IMR-90 (cell line): ENCODE measurements around the gene NWD2. TPM values are rescaled to one million over a fixed set of nuclear protein-coding genes. Genes with fewer than 3 reads are reported as not detected.

ENCODE experiments used
- ATAC-seq: fragments of 200-7000 bp; cut with Tn5 transposase; 2 replicates; pipeline ENCODE4 v1.9.1; 2020; ENCODE audit warnings: low read depth, mild to moderate bottlenecking, moderate library complexity
- BruUV-seq: library from RNA; stranded (reverse); fragments of 400-500 nt; replicated peaks from 2 replicates; lab custom pipeline; 2021; lab: Mats Ljungman, UMichigan
- CTCF ChIA-PET: fragments of 300-600 bp; formaldehyde crosslinking; extraction: SDS; loops from one replicate; lab custom pipeline; 2021; ENCODE audit warnings: antibody characterized with exemption; lab: Yijun Ruan, JAX
- POLR2A ChIA-PET: fragments of 300-600 bp; sonication (Branson Sonifier 250); formaldehyde crosslinking; loops from one replicate; lab custom pipeline; 2022; ENCODE audit warnings: antibody characterized with exemption; ENCODE audit not compliant: unreplicated experiment; lab: Charles Lee
- DNase-seq: peaks from one replicate; pipeline ENCODE4 v3.0.0; 2013
- H2AFZ ChIP-seq: replicated peaks from 2 replicates; pipeline ENCODE3; 2013; ENCODE audit warnings: low read length, mild to moderate bottlenecking; ENCODE audit not compliant: poor library complexity
- H2AK5ac ChIP-seq: 2 replicates; pipeline ENCODE4 v1.6.1; 2013; ENCODE audit warnings: low read depth, low read length, inconsistent platforms
- H2AK9ac ChIP-seq: replicated peaks from 2 replicates; pipeline ENCODE3; 2013; ENCODE audit warnings: mild to moderate bottlenecking, low read depth, low read length, moderate library complexity; ENCODE audit not compliant: poor library complexity
- H2BK120ac ChIP-seq: 2 replicates; pipeline ENCODE4 v1.6.1; 2013; ENCODE audit warnings: low read depth, low read length, inconsistent platforms
- H2BK15ac ChIP-seq: 3 replicates; pipeline ENCODE4 v1.6.1; 2013; ENCODE audit warnings: low read depth, low read length, inconsistent platforms
- H2BK20ac ChIP-seq: 2 replicates; pipeline ENCODE4 v1.6.1; 2013; ENCODE audit warnings: low read depth, mild to moderate bottlenecking, inconsistent platforms, low read length, moderate library complexity
- H2BK5ac ChIP-seq: 2 replicates; pipeline ENCODE4 v1.6.1; 2013; ENCODE audit warnings: mild to moderate bottlenecking, low read depth, low read length, inconsistent platforms; ENCODE audit not compliant: poor library complexity, severe bottlenecking
- H3K14ac ChIP-seq: replicated peaks from 2 replicates; pipeline ENCODE4 v1.6.1; 2013; ENCODE audit warnings: low read depth, low read length, inconsistent platforms
- H3K18ac ChIP-seq: 2 replicates; pipeline ENCODE4 v1.6.1; 2013; ENCODE audit warnings: low read depth, low read length, control low read depth
- H3K23ac ChIP-seq: 2 replicates; pipeline ENCODE4 v1.6.1; 2013; ENCODE audit warnings: low read depth, low read length, inconsistent platforms
- H3K27ac ChIP-seq: 2 replicates; pipeline ENCODE4 v1.5.1; 2013; ENCODE audit warnings: mild to moderate bottlenecking, control low read depth, low read length; ENCODE audit not compliant: insufficient read depth
- H3K27me3 ChIP-seq: 2 replicates; pipeline ENCODE4 v1.6.1; 2013; ENCODE audit warnings: low read length; ENCODE audit not compliant: control insufficient read depth, insufficient read depth
- H3K36me3 ChIP-seq: 2 replicates; pipeline ENCODE4 v1.6.1; 2013; ENCODE audit warnings: low read length, mixed read lengths; ENCODE audit not compliant: control insufficient read depth, insufficient read depth
- H3K4ac ChIP-seq: 2 replicates; pipeline ENCODE4 v1.6.1; 2013; ENCODE audit warnings: low read depth, low read length, inconsistent platforms
- H3K4me1 ChIP-seq: 2 replicates; pipeline ENCODE4 v1.6.1; 2013; ENCODE audit warnings: low read length, mixed read lengths; ENCODE audit not compliant: control insufficient read depth, insufficient read depth
- H3K4me2 ChIP-seq: 2 replicates; pipeline ENCODE4 v1.6.1; 2013; ENCODE audit warnings: low read depth, mild to moderate bottlenecking, control low read depth, low read length, moderate library complexity
- H3K4me3 ChIP-seq: 2 replicates; pipeline ENCODE4 v1.5.1; 2013; ENCODE audit warnings: low read depth, mild to moderate bottlenecking, control low read depth, low read length, moderate library complexity; ENCODE audit not compliant: insufficient read depth
- H3K56ac ChIP-seq: 2 replicates; pipeline ENCODE4 v1.6.1; 2013; ENCODE audit warnings: low read length, inconsistent platforms; ENCODE audit not compliant: insufficient read depth; ENCODE audit errors: extremely low read depth
- H3K79me1 ChIP-seq, 2 experiments: 2 replicates each; pipeline ENCODE4 v1.6.1; 2013; ENCODE audit warnings: low read length in 2 of 2, inconsistent platforms in 1 of 2, low read depth in 1 of 2
- H3K9ac ChIP-seq: 2 replicates; pipeline ENCODE4 v1.6.1; 2013; ENCODE audit warnings: low read depth, low read length, control low read depth
- H3K9me1 ChIP-seq: 2 replicates; pipeline ENCODE4 v1.6.1; 2013; ENCODE audit warnings: low read length, inconsistent platforms; ENCODE audit not compliant: insufficient read depth
- H3K9me3 ChIP-seq: 2 replicates; pipeline ENCODE4 v1.6.1; 2013; ENCODE audit warnings: low read length; ENCODE audit not compliant: control insufficient read depth, insufficient read depth
- H4K20me1 ChIP-seq: 2 replicates; pipeline ENCODE4 v1.6.1; 2013; ENCODE audit warnings: low read length, inconsistent platforms; ENCODE audit not compliant: insufficient read depth
- H4K5ac ChIP-seq: 2 replicates; pipeline ENCODE4 v1.6.1; 2013; ENCODE audit warnings: mild to moderate bottlenecking, low read depth, low read length, control low read depth
- H4K8ac ChIP-seq, 2 experiments: 2 replicates each; pipeline ENCODE4 v1.6.1; 2013; ENCODE audit warnings: low read depth in 2 of 2, low read length in 2 of 2, control low read depth in 1 of 2, inconsistent platforms in 1 of 2
- H4K91ac ChIP-seq: 2 replicates; pipeline ENCODE4 v1.6.1; 2013; ENCODE audit warnings: low read depth, low read length, inconsistent platforms; ENCODE audit not compliant: insufficient read depth
- RAD21 ChIP-seq: IDR thresholded peaks from 2 replicates; pipeline ENCODE4 v1.6.1; 2012; ENCODE audit warnings: low read length, improper control_type of control experiment
- WGBS, 2 experiments: methylation state at CpG; one replicate each; pipeline versions ENCODE4 v1.1.5 to v1.1.7; 2013; ENCODE audit warnings: missing lambda C conversion rate in 2 of 2; ENCODE audit not compliant: insufficient read length in 1 of 2; ENCODE audit errors: extremely low coverage in 2 of 2; 5-methylcytosine and 5-hydroxymethylcytosine counted together
- dilution Hi-C: fragments of 300-500 bp; cut with HindIII; formaldehyde crosslinking; loops from one replicate; pipeline ENCODE4 v1.14.3; 2018; ENCODE audit warnings: low sequenced_read_pairs; ENCODE audit not compliant: unreplicated experiment
- in situ Hi-C: fragments of 300-500 bp; cut with MboI; formaldehyde crosslinking; loops from 3 replicates; pipeline ENCODE4 v1.14.3; 2019; ENCODE audit warnings: low sequenced_read_pairs, inconsistent platforms, mixed read lengths
- intact Hi-C: fragments of 100-400 bp; cut with micrococcal nuclease; formaldehyde crosslinking; loops from 2 replicates; pipeline ENCODE4 v1.10.0; 2022
- polyA plus RNA-seq, 3 experiments: library from polyadenylated mRNA; depleted of rRNA; stranded (reverse); fragments of >200 nt; gene quantifications; 2 replicates each; pipeline ENCODE4 v1.2.3, GENCODE V29; 2012; ENCODE audit warnings: low replicate concordance in 1 of 3
- total RNA-seq: library from RNA; depleted of rRNA; stranded (reverse); fragments of >200 nt; gene quantifications from 2 replicates; pipeline ENCODE4 v1.2.3, GENCODE V29; 2012

NWD2 gene
- total and polyA plus RNA-seq, 2 of the 4 experiments (the other 2 are of a cell fraction), result not detected

DNA sequence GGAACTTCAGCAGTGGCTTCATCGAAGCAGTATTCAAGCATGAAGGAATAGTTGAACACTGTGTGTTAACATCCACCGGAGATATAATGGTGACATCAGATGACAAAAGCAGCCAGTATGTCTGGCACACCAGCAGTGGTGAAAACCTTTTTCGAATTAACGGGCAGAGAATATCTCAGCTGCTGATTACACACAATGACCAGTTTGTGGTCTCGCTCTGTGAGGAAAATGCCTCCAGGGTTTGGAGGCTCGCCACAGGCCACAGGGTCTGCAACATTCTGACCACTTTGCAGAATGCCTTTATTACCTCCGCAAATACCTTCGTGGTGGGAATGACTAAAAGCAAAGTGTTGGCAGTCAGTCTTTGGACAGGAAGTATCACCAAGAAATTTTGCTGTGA is 201.5 kb downstream of the NWD2 start:
- H3K4me3 ChIP-seq, result no peak overlapping the region
- H2BK5ac ChIP-seq, result no peak overlapping the region
- no peaks in the 10 kb centered on the region for H3K9me3 ChIP-seq
- H3K79me1 ChIP-seq, result no peaks in the 10 kb centered on the region
- H2AK5ac ChIP-seq, result no peak overlapping the region
- H2AK9ac ChIP-seq, result no peak overlapping the region
- no peak overlapping the region for H4K91ac ChIP-seq
- H3K9me1 ChIP-seq, result no peaks in the 10 kb centered on the region
- H2BK20ac ChIP-seq, result no peak overlapping the region
- H3K4me1 ChIP-seq, result no peaks in the 10 kb centered on the region
- no peak overlapping the region for H3K56ac ChIP-seq
- in situ Hi-C loops, result no loop called here
- H4K20me1 ChIP-seq, result no peaks in the 10 kb centered on the region
- H2BK120ac ChIP-seq, result no peak overlapping the region
- dilution Hi-C loops, result no loop called here
- intact Hi-C loops, result loop anchor here (5.0 kb wide), 1 partner anchor 751 kb away; no protein-coding TSS in a partner anchor
- no peaks in the 10 kb centered on the region for H3K36me3 ChIP-seq
- ATAC-seq (no peak), DNase-seq (no peak)
- no TSS peak for BruUV-seq
- no peak overlapping the region for H4K8ac ChIP-seq
- H3K4ac ChIP-seq, result no peak overlapping the region
- 27% methylated on average over 3 of the region's 8 CpGs; no CpG with 5 or more reads in 1 of the 2 experiments for WGBS, 2 experiments
- H3K14ac ChIP-seq, result no peak overlapping the region
- H2BK15ac ChIP-seq, result no peak overlapping the region
- ChIA-PET CTCF (no interaction called here), POLR2A (no interaction called here)
- H3K9ac ChIP-seq, result no peak overlapping the region
- H3K4me2 ChIP-seq, result no peak overlapping the region
- no peak overlapping the region for H3K18ac ChIP-seq
- TF ChIP-seq RAD21, result no peak
- no peak overlapping the region for H2AFZ ChIP-seq
- no peak overlapping the region for H4K5ac ChIP-seq
- peaks cover 2% of the 10 kb centered on the region; the same call in 1 of the 2 replicates for H3K27me3 ChIP-seq
- no peak overlapping the region for H3K27ac ChIP-seq
- no peak overlapping the region for H3K23ac ChIP-seq
